Stimulated activated CD4-positive, alpha-beta T cell treated with anti-CD3 and anti-CD28 coated beads, Interleukin-15, amount 100 ng/mL, for 24 hours (primary cell): Measurements from ENCODE around the gene SYT6.
"Not testable (repeated sequence)": the region's sequence is repeated elsewhere in the genome, so short reads cannot be mapped to it uniquely, and the experiment has no call there.

Experiments
- DNase-seq: peaks from one replicate; pipeline ENCODE4 v3.0.0-alpha.2; 2020

SYT6 gene

GRCh38 chr1:114065671-114066070 is 88.0 kb downstream of the SYT6 start:
- not testable (repeated sequence) for DNase-seq

GRCh38 chr1:114063544-114063943 is 90.1 kb downstream of the SYT6 start:
- no peak for DNase-seq

- DNase-seq, result no peak
Measured at GRCh38 chr1:114062477-114063099, 91.1 kb downstream of the SYT6 start.

- no peak for DNase-seq
Measured at GRCh38 chr1:114061121-114061830, 92.4 kb downstream of the SYT6 start.

GRCh38 chr1:114058236-114058635 is 95.4 kb downstream of the SYT6 start:
- DNase-seq, result not testable (repeated sequence)

- DNase-seq, result no peak
Measured at GRCh38 chr1:114054148-114054547, 99.5 kb downstream of the SYT6 start.

- no peak for DNase-seq
Measured at GRCh38 chr1:114048232-114048631, 105.4 kb downstream of the SYT6 start.

GRCh38 chr1:114043548-114043947 is 110.1 kb downstream of the SYT6 start:
- no peak for DNase-seq

GRCh38 chr1:114043054-114043453 is 110.6 kb downstream of the SYT6 start:
- no peak for DNase-seq

- DNase-seq, result no peak
Measured at GRCh38 chr1:114040273-114041015, 113.2 kb downstream of the SYT6 start.
